Neuronal stem cell (in vitro differentiated cells): ENCODE data around the gene TDRD1.

ENCODE experiments used
- DNase-seq: peaks from one replicate; pipeline ENCODE4 v3.0.0-alpha.2; 2013; ENCODE audit warnings: low spot score
- H2AFZ ChIP-seq: one replicate; pipeline ENCODE4 v1.6.1; 2013; ENCODE audit warnings: mild to moderate bottlenecking, low read length, inconsistent platforms
- H2AK5ac ChIP-seq: 2 replicates; pipeline ENCODE4 v1.6.1; 2013; ENCODE audit warnings: low read depth, mild to moderate bottlenecking, inconsistent platforms, low read length, moderate library complexity, mixed read lengths
- H2BK120ac ChIP-seq: 2 replicates; pipeline ENCODE4 v1.6.1; 2013; ENCODE audit warnings: low read depth, mild to moderate bottlenecking, inconsistent platforms, low read length, moderate library complexity, mixed read lengths
- H2BK12ac ChIP-seq: one replicate; pipeline ENCODE4 v1.6.1; 2013; ENCODE audit warnings: low read length, inconsistent platforms
- H2BK15ac ChIP-seq: 2 replicates; pipeline ENCODE4 v1.6.1; 2013; ENCODE audit warnings: mild to moderate bottlenecking, low read length, inconsistent platforms, mixed read lengths
- H2BK5ac ChIP-seq: one replicate; pipeline ENCODE4 v1.6.1; 2013; ENCODE audit warnings: inconsistent platforms, mild to moderate bottlenecking, low read length, moderate library complexity
- H3K14ac ChIP-seq: one replicate; pipeline ENCODE4 v1.6.1; 2013; ENCODE audit warnings: low read length, inconsistent platforms
- H3K18ac ChIP-seq: 2 replicates; pipeline ENCODE4 v1.6.1; 2013; ENCODE audit warnings: low read length, inconsistent platforms
- H3K23ac ChIP-seq: 2 replicates; pipeline ENCODE4 v1.6.1; 2013; ENCODE audit warnings: low read depth, mild to moderate bottlenecking, mixed read lengths, low read length, inconsistent platforms; ENCODE audit not compliant: poor library complexity
- H3K27ac ChIP-seq: replicated peaks from 3 replicates; pipeline ENCODE4 v1.5.1; 2013; ENCODE audit warnings: low read length, inconsistent platforms
- H3K27me3 ChIP-seq, 3 experiments: 2 replicates each; pipeline ENCODE4 v1.6.1; 2013; ENCODE audit warnings: low read length in 3 of 3, mild to moderate bottlenecking in 2 of 3, inconsistent platforms in 1 of 3, low read depth in 1 of 3, mixed read lengths in 1 of 3, moderate library complexity in 1 of 3; ENCODE audit not compliant: control insufficient read depth in 3 of 3, insufficient read depth in 3 of 3
- H3K36me3 ChIP-seq, 2 donors: replicated peaks in 1 of 2; 2 replicates each; pipeline ENCODE4 v1.6.1; 2013; ENCODE audit warnings: low read length in 2 of 2; ENCODE audit not compliant: control insufficient read depth in 2 of 2, insufficient read depth in 2 of 2
- H3K4ac ChIP-seq: 2 replicates; pipeline ENCODE4 v1.6.1; 2013; ENCODE audit warnings: inconsistent platforms, mild to moderate bottlenecking, low read length, moderate library complexity
- H3K4me1 ChIP-seq, 2 donors: 1 replicate in 1 of 2; 2 replicates in 1 of 2; pipeline ENCODE4 v1.6.1; 2013; ENCODE audit warnings: low read length in 2 of 2, low read depth in 1 of 2; ENCODE audit not compliant: control insufficient read depth in 2 of 2, insufficient read depth in 1 of 2
- H3K4me2 ChIP-seq: one replicate; pipeline ENCODE4 v1.6.1; 2013; ENCODE audit warnings: mild to moderate bottlenecking, low read length, inconsistent platforms; ENCODE audit not compliant: insufficient read depth, poor library complexity, severe bottlenecking
- H3K4me3 ChIP-seq, 2 donors: 2 replicates each; pipeline ENCODE4 v1.5.1; 2013; ENCODE audit warnings: low read length in 2 of 2, mild to moderate bottlenecking in 2 of 2, inconsistent platforms in 1 of 2, moderate library complexity in 1 of 2
- H3K79me1 ChIP-seq: one replicate; pipeline ENCODE4 v1.6.1; 2013; ENCODE audit warnings: low read depth, mild to moderate bottlenecking, inconsistent platforms, low read length, moderate library complexity
- H3K9ac ChIP-seq: one replicate; pipeline ENCODE4 v1.6.1; 2013; ENCODE audit warnings: mild to moderate bottlenecking, low read depth, low read length, inconsistent platforms; ENCODE audit not compliant: poor library complexity
- H3K9me3 ChIP-seq, 2 donors: replicated peaks in 1 of 2; 2 replicates each; pipeline versions ENCODE3 to v1.6.1; 2013; ENCODE audit warnings: low read length in 2 of 2, mild to moderate bottlenecking in 2 of 2, inconsistent platforms in 1 of 2, low read depth in 1 of 2, mixed read lengths in 1 of 2, moderate library complexity in 1 of 2; ENCODE audit not compliant: control insufficient read depth in 2 of 2, insufficient read depth in 1 of 2
- H4K8ac ChIP-seq: one replicate; pipeline ENCODE4 v1.6.1; 2013; ENCODE audit warnings: low read depth, mild to moderate bottlenecking, inconsistent platforms, low read length, moderate library complexity
- H4K91ac ChIP-seq: one replicate; pipeline ENCODE4 v1.6.1; 2013; ENCODE audit warnings: low read length, low read depth, mild to moderate bottlenecking, inconsistent platforms; ENCODE audit not compliant: poor library complexity
- WGBS, 2 donors: extraction: QIAGEN DNeasy Blood & Tissue Kit; methylation state at CpG; one replicate each; pipeline ENCODE4 v1.1.7; 2013; ENCODE audit warnings: missing lambda C conversion rate in 2 of 2, mixed read lengths in 1 of 2; ENCODE audit not compliant: insufficient read length in 2 of 2, insufficient replicate concordance in 1 of 2; ENCODE audit errors: extremely low coverage in 2 of 2; 5-methylcytosine and 5-hydroxymethylcytosine counted together

The TDRD1 gene

GRCh38 chr10:114167985-114168384 lies 11.2 kb upstream of the TDRD1 start:
- Histone ChIP-seq H2BK5ac (no peak overlapping the region), H3K18ac (no peak overlapping the region), H2AFZ (no peak overlapping the region), H2BK120ac (no peak overlapping the region), H3K4me1 (peaks cover 0 to 2% of the 10 kb centered on the region in 2 donors), H3K14ac (no peak overlapping the region), H2BK15ac (no peak overlapping the region), H2AK5ac (no peak overlapping the region), H3K79me1 (no peaks in the 10 kb centered on the region), H4K91ac (no peak overlapping the region), H3K27me3 (no peaks in the 10 kb centered on the region), H3K4me3 (no peak overlapping the region), H3K36me3 (no peaks in the 10 kb centered on the region), H3K4me2 (no peak overlapping the region), H2BK12ac (no peak overlapping the region), H3K9me3 (peaks cover 1 to 10% of the 10 kb centered on the region in 2 donors), H3K9ac (no peak overlapping the region), H3K23ac (no peak overlapping the region), H3K27ac (no peak overlapping the region), H3K4ac (no peak overlapping the region), H4K8ac (no peak overlapping the region)
- no peak for DNase-seq
- no CpG with 5 or more reads among the region's 3 CpGs for WGBS, 2 donors

GRCh38 chr10:114168450-114169009 lies 10.6 kb upstream of the TDRD1 start:
- Histone ChIP-seq H2BK5ac (no peak overlapping the region), H2AK5ac (no peak overlapping the region), H3K9me3 (peaks cover 1 to 10% of the 10 kb centered on the region in 2 donors), H3K27me3 (no peaks in the 10 kb centered on the region), H3K9ac (no peak overlapping the region), H2BK12ac (no peak overlapping the region), H3K4me1 (peaks cover 0 to 2% of the 10 kb centered on the region in 2 donors), H3K4ac (no peak overlapping the region), H3K4me2 (no peak overlapping the region), H2BK15ac (no peak overlapping the region), H3K27ac (no peak overlapping the region), H2AFZ (no peak overlapping the region), H3K23ac (no peak overlapping the region), H3K18ac (no peak overlapping the region), H3K79me1 (no peaks in the 10 kb centered on the region), H4K8ac (no peak overlapping the region), H3K14ac (no peak overlapping the region), H4K91ac (no peak overlapping the region), H3K4me3 (no peak overlapping the region), H3K36me3 (no peaks in the 10 kb centered on the region), H2BK120ac (no peak overlapping the region)
- WGBS, 2 donors, result no CpG with 5 or more reads among the region's 3 CpGs
- DNase-seq, result no peak

- H3K4ac ChIP-seq, result no peak overlapping the region
- no peaks in the 10 kb centered on the region for H3K79me1 ChIP-seq
- H2BK120ac ChIP-seq, result no peak overlapping the region
- no peak overlapping the region for H4K91ac ChIP-seq
- no peak overlapping the region for H4K8ac ChIP-seq
- no peak overlapping the region for H3K18ac ChIP-seq
- H3K27ac ChIP-seq, result no peak overlapping the region
- H3K23ac ChIP-seq, result no peak overlapping the region
- no peaks in the 10 kb centered on the region for H3K36me3 ChIP-seq
- H3K27me3 ChIP-seq, result peaks cover 0 to 16% (median 6%) of the 10 kb centered on the region in 3 experiments
- no peak for DNase-seq
- H3K4me2 ChIP-seq, result no peak overlapping the region
- H3K4me1 ChIP-seq, result peaks cover 0 to 5% of the 10 kb centered on the region in 2 donors
- H3K4me3 ChIP-seq, result no peak overlapping the region
- no peak overlapping the region for H2AFZ ChIP-seq
- no CpG with 5 or more reads among the region's 1 CpG for whole genome bisulfite sequencing, 2 donors
- no peak overlapping the region for H2BK12ac ChIP-seq
- no peak overlapping the region for H3K9ac ChIP-seq
- no peak overlapping the region for H2AK5ac ChIP-seq
- no peak overlapping the region for H2BK5ac ChIP-seq
- peaks cover 1 to 10% of the 10 kb centered on the region in 2 donors for H3K9me3 ChIP-seq
- H3K14ac ChIP-seq, result no peak overlapping the region
- no peak overlapping the region for H2BK15ac ChIP-seq
These were observed 6.9 kb upstream of the TDRD1 start for GRCh38 chr10:114172216-114172615.

GRCh38 chr10:114172776-114173602 lies 6.2 kb upstream of the TDRD1 start:
- no peak overlapping the region for H3K27ac ChIP-seq

More at GRCh38 chr10:114172776-114173602, 6.2 kb upstream of the TDRD1 start:
- H3K14ac ChIP-seq, result no peak overlapping the region
- H3K4me3 ChIP-seq, result peak overlapping the region; percentile 65 to 93
- peaks cover 1 to 9% of the 10 kb centered on the region in 2 donors for H3K9me3 ChIP-seq
- no peak overlapping the region for H2BK15ac ChIP-seq
- no peak overlapping the region for H4K91ac ChIP-seq
- peak overlapping the region; percentile 93 for H2AFZ ChIP-seq
- no peak overlapping the region for H2BK5ac ChIP-seq
- no peak overlapping the region for H3K9ac ChIP-seq
- H3K23ac ChIP-seq, result no peak overlapping the region
- H3K4me1 ChIP-seq, result peaks cover 0 to 5% of the 10 kb centered on the region in 2 donors
- no peak for DNase-seq
- peaks cover 0 to 18% (median 6%) of the 10 kb centered on the region in 3 experiments for H3K27me3 ChIP-seq
- peak overlapping the region; percentile 57 for H3K4me2 ChIP-seq
- H2BK120ac ChIP-seq, result no peak overlapping the region
- H3K18ac ChIP-seq, result no peak overlapping the region
- no peaks in the 10 kb centered on the region for H3K79me1 ChIP-seq
- H3K4ac ChIP-seq, result no peak overlapping the region
- H2BK12ac ChIP-seq, result no peak overlapping the region
- H2AK5ac ChIP-seq, result no peak overlapping the region
- WGBS, 2 donors, result no CpG with 5 or more reads among the region's 9 CpGs
- H4K8ac ChIP-seq, result no peak overlapping the region
- no peaks in the 10 kb centered on the region for H3K36me3 ChIP-seq
